Caco-2 (cell line): Measurements from ENCODE around the gene ZBTB44. TPM values are rescaled to one million over a fixed set of nuclear protein-coding genes. Genes with fewer than 3 reads are reported as not detected.

Source experiments
- BruUV-seq: library from RNA; stranded (reverse); fragments of 400-500 nt; replicated peaks from 2 replicates; lab custom pipeline; 2021; lab: Mats Ljungman, UMichigan
- CTCF ChIA-PET: fragments of 300-600 bp; sonication (Branson Sonifier 250); formaldehyde crosslinking; loops from one replicate; lab custom pipeline; 2022; ENCODE audit warnings: antibody characterized with exemption; lab: Charles Lee
- POLR2A ChIA-PET: fragments of 300-600 bp; sonication (Branson Sonifier 250); formaldehyde crosslinking; loops from one replicate; lab custom pipeline; 2022; ENCODE audit warnings: antibody characterized with exemption; lab: Charles Lee
- DNase-seq, 2 experiments: peaks; one replicate each; pipeline versions ENCODE4 v3.0.0 to v3.0.0-alpha.2; 2020 to 2022
- H3K27me3 ChIP-seq: replicated peaks from 2 replicates; pipeline ENCODE4 v1.6.0; 2011; ENCODE audit warnings: low read length; ENCODE audit not compliant: control insufficient read depth, insufficient read depth
- H3K36me3 ChIP-seq: 2 replicates; pipeline ENCODE4 v1.5.1; 2011; ENCODE audit warnings: low read length; ENCODE audit not compliant: control insufficient read depth, insufficient read depth
- H3K4me1 ChIP-seq: fragments of 250-450 bp; sonication (Bioruptor Pico); 2 replicates; pipeline ENCODE4 v1.5.1; 2020; ENCODE audit warnings: mild to moderate bottlenecking
- H3K4me3 ChIP-seq: 2 replicates; pipeline ENCODE4 v1.5.1; 2011; ENCODE audit warnings: low read depth, mild to moderate bottlenecking, control low read depth, low read length
- H3K9me3 ChIP-seq: fragments of 250-450 bp; sonication (Bioruptor Pico); 2 replicates; pipeline ENCODE4 v1.5.1; 2020; ENCODE audit warnings: mild to moderate bottlenecking, moderate library complexity
- H3K27ac Mint-ChIP-seq: one replicate; pipeline ENCODE4 v1.8.0; 2022; ENCODE audit warnings: mixed read lengths; ENCODE audit not compliant: unreplicated experiment
- H3K27me3 Mint-ChIP-seq: one replicate; pipeline ENCODE4 v1.8.0; 2022; ENCODE audit warnings: mixed read lengths; ENCODE audit not compliant: insufficient read depth, unreplicated experiment
- H3K36me3 Mint-ChIP-seq: one replicate; pipeline ENCODE4 v1.8.0; 2022; ENCODE audit warnings: mild to moderate bottlenecking, mixed read lengths; ENCODE audit not compliant: insufficient read depth, unreplicated experiment
- H3K4me1 Mint-ChIP-seq: one replicate; pipeline ENCODE4 v1.8.0; 2022; ENCODE audit warnings: low read depth, mixed read lengths; ENCODE audit not compliant: unreplicated experiment
- H3K4me3 Mint-ChIP-seq: one replicate; pipeline ENCODE4 v1.8.0; 2022; ENCODE audit warnings: mild to moderate bottlenecking, moderate library complexity, mixed read lengths; ENCODE audit not compliant: unreplicated experiment
- H3K9me3 Mint-ChIP-seq: one replicate; pipeline ENCODE4 v1.8.0; 2022; ENCODE audit warnings: mixed read lengths; ENCODE audit not compliant: unreplicated experiment
- CTCF ChIP-seq, 2 experiments: fragments of 200-600 bp in 1 of 2; IDR thresholded peaks; 1 replicate in 1 of 2; 2 replicates in 1 of 2; pipeline versions ENCODE4 v1.5.1 to v1.8.0; 2011 to 2022; ENCODE audit warnings: antibody characterized with exemption in 1 of 2, control low read depth in 1 of 2, inconsistent platforms in 1 of 2, low read depth in 1 of 2, low read length in 1 of 2, mild to moderate bottlenecking in 1 of 2, moderate library complexity in 1 of 2; ENCODE audit not compliant: insufficient read depth in 1 of 2, severe bottlenecking in 1 of 2, unreplicated experiment in 1 of 2
- intact Hi-C: fragments of 100-400 bp; cut with micrococcal nuclease; formaldehyde crosslinking; loops from one replicate; pipeline ENCODE4 v1.10.0; 2022; ENCODE audit not compliant: unreplicated experiment
- total RNA-seq: library from RNA; stranded (reverse); gene quantifications from 2 replicates; pipeline ENCODE4 v1.2.3, GENCODE V29; 2022

ZBTB44 gene
- total RNA-seq, 1 experiment from 2014 or later, result 53.6 TPM

GRCh38 chr11:130203766-130204702 lies 110.7 kb downstream of the ZBTB44 start:
- no peaks in the 10 kb centered on the region for H3K4me1 ChIP-seq
- H3K4me3 ChIP-seq, result no peak overlapping the region
- Mint-ChIP-seq H3K9me3 (no peaks in the 10 kb centered on the region), H3K4me3 (no peak overlapping the region), H3K4me1 (no peaks in the 10 kb centered on the region), H3K36me3 (peaks cover 95% of the 10 kb centered on the region), H3K27ac (peak overlapping the region; percentile 21), H3K27me3 (no peaks in the 10 kb centered on the region)
- no peak for TF ChIP-seq CTCF (IDR thresholded peaks at IDR 0.05; ENCODE audit: insufficient read depth in 1 of 2, low read depth in 1 of 2, low read length in 1 of 2, severe bottlenecking in 1 of 2, unreplicated experiment in 1 of 2)
- peaks cover 24% of the 10 kb centered on the region for H3K36me3 ChIP-seq
- peak in 1 of 2 experiments; percentile 36 for DNase-seq
- BruUV-seq, result no TSS peak
- no peaks in the 10 kb centered on the region for H3K27me3 ChIP-seq
- no peaks in the 10 kb centered on the region for H3K9me3 ChIP-seq
- POLR2A ChIA-PET, result no interaction called here
- CTCF ChIA-PET, result no interaction called here
- intact Hi-C loops, result no loop called here

GRCh38 chr11:130202818-130203689 lies 111.7 kb downstream of the ZBTB44 start:
- TF ChIP-seq CTCF (IDR thresholded peaks at IDR 0.05; ENCODE audit: insufficient read depth in 1 of 2, low read depth in 1 of 2, low read length in 1 of 2, severe bottlenecking in 1 of 2, unreplicated experiment in 1 of 2), result no peak
- peaks cover 96% of the 10 kb centered on the region for H3K36me3 Mint-ChIP-seq
- CTCF ChIA-PET, result interaction anchor here (0.9 kb wide), 1 partner anchor 57 kb away, joined by 3 read pairs; no protein-coding TSS in a partner anchor
- no peaks in the 10 kb centered on the region for H3K4me1 ChIP-seq
- no peaks in the 10 kb centered on the region for H3K9me3 ChIP-seq
- H3K27me3 Mint-ChIP-seq, result no peaks in the 10 kb centered on the region
- no peaks in the 10 kb centered on the region for H3K9me3 Mint-ChIP-seq
- POLR2A ChIA-PET, result no interaction called here
- peak in 1 of 2 experiments; percentile 35 for DNase-seq
- no TSS peak for BruUV-seq
- intact Hi-C loops, result no loop called here
- no peak overlapping the region for H3K4me3 Mint-ChIP-seq
- H3K27me3 ChIP-seq, result no peaks in the 10 kb centered on the region
- peaks cover 24% of the 10 kb centered on the region for H3K36me3 ChIP-seq
- no peak overlapping the region for H3K4me3 ChIP-seq
- no peaks in the 10 kb centered on the region for H3K4me1 Mint-ChIP-seq
- peak overlapping the region; percentile 3 for H3K27ac Mint-ChIP-seq
